Esophagus squamous epithelium (tissue), 5 donors: ENCODE measurements around the gene CYP27B1. TPM values are rescaled to one million over a fixed set of nuclear protein-coding genes. Genes with fewer than 3 reads are reported as not detected.

ENCODE experiments used
- DNase-seq: peaks from one replicate; lab custom pipeline; 2025; lab: John Stamatoyannopoulos, UW
- H3K27ac ChIP-seq, 4 donors: fragments of 200-600 bp; sonication (generic); one replicate each; pipeline ENCODE4 v1.5.1; 2016 to 2019; ENCODE audit warnings: mild to moderate bottlenecking in 1 of 4
- H3K27me3 ChIP-seq, 4 donors: fragments of 200-600 bp; sonication (generic); 1 replicate in 3 of 4; 2 replicates in 1 of 4; pipeline versions ENCODE4 v1.5.1 to v1.6.0; 2017 to 2021; ENCODE audit warnings: antibody characterized with exemption in 1 of 4
- H3K36me3 ChIP-seq, 3 donors: fragments of 200-600 bp; sonication (generic); one replicate each; pipeline ENCODE4 v1.5.1; 2016 to 2019
- H3K4me1 ChIP-seq, 3 donors: fragments of 200-600 bp; sonication (generic); one replicate each; pipeline ENCODE4 v1.5.1; 2017 to 2019
- H3K4me3 ChIP-seq, 4 donors: fragments of 200-600 bp; sonication (generic); 1 replicate in 3 of 4; 2 replicates in 1 of 4; pipeline ENCODE4 v1.5.1; 2016 to 2019; ENCODE audit warnings: mild to moderate bottlenecking in 2 of 4, moderate library complexity in 1 of 4
- H3K9me3 ChIP-seq, 3 donors: fragments of 200-600 bp; sonication (generic); one replicate each; pipeline ENCODE4 v1.5.1; 2016 to 2019
- POLR2A ChIP-seq, 4 donors: fragments of 450-650 bp; IDR thresholded peaks; one replicate each; pipeline ENCODE4 v1.6.1; 2017; ENCODE audit warnings: antibody characterized with exemption in 4 of 4, mild to moderate bottlenecking in 4 of 4, moderate library complexity in 3 of 4
- WGBS, 2 donors: methylation state at CpG; one replicate each; pipeline ENCODE4 v1.1.5; 2018; 5-methylcytosine and 5-hydroxymethylcytosine counted together
- intact Hi-C: fragments of 100-400 bp; cut with DNase I; formaldehyde crosslinking; loops from one replicate; pipeline ENCODE4 v1.15.0; 2022
- total RNA-seq, 4 donors: library from RNA; depleted of rRNA; stranded (reverse); fragments of >200 nt; gene quantifications; one replicate each; pipeline ENCODE4 v1.1.0, GENCODE V29; 2016
- TF ChIP-seq, protein P1 (sequence below), 6 experiments: fragments of 450-650 bp in 4 of 6; fragments of 200-600 bp in 2 of 6; sonication (generic) in 2 of 6; IDR thresholded peaks; one replicate each; pipeline ENCODE4 v1.5.1; 2016 to 2019; ENCODE audit warnings: antibody characterized with exemption in 6 of 6, mild to moderate bottlenecking in 4 of 6, moderate library complexity in 4 of 6
- donor health status: DM: yes; HTN: yes; CAD: no.

CYP27B1 gene
- total RNA-seq, 4 donors from 2014 or later = 0.18 to 1.7 (median 1.1) TPM

DNA sequence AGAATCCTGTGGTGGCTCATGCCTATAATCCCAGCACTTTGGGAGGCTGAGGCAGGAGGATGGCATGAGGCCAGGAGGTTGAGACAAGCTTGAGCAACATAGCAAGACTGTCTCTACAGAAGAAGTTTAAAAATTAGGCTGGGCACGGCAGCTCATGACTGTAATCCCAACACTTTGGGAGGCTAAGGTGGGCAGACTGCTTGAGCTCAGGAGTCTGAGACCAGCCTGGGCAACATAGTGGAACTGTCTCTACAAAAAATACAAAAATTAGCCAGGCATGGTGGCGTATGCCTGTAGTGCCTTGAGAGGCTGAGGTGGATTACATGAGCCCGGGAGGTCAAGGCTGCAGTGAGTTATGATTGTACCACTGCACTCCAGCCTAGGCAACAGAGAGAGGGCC lies 998 bp upstream of the CYP27B1 start:
- no peaks in the 10 kb centered on the region for H3K9me3 ChIP-seq
- WGBS, 2 donors = 88 to 95% methylated on average over 3 of the region's 3 CpGs
- peaks cover 33 to 45% (median 35%) of the 10 kb centered on the region in 3 donors for H3K4me1 ChIP-seq
- intact Hi-C loops = no loop called here
- H3K27ac ChIP-seq = no peak overlapping the region
- peaks cover 0 to 33% (median 5%) of the 10 kb centered on the region in 3 donors for H3K36me3 ChIP-seq
- peaks cover 0 to 46% (median 10%) of the 10 kb centered on the region in 4 donors for H3K27me3 ChIP-seq
- H3K4me3 ChIP-seq = no peak overlapping the region
- TF ChIP-seq POLR2A (IDR thresholded peaks at IDR 0.05) = no peak
- TF ChIP-seq, protein P1, sequence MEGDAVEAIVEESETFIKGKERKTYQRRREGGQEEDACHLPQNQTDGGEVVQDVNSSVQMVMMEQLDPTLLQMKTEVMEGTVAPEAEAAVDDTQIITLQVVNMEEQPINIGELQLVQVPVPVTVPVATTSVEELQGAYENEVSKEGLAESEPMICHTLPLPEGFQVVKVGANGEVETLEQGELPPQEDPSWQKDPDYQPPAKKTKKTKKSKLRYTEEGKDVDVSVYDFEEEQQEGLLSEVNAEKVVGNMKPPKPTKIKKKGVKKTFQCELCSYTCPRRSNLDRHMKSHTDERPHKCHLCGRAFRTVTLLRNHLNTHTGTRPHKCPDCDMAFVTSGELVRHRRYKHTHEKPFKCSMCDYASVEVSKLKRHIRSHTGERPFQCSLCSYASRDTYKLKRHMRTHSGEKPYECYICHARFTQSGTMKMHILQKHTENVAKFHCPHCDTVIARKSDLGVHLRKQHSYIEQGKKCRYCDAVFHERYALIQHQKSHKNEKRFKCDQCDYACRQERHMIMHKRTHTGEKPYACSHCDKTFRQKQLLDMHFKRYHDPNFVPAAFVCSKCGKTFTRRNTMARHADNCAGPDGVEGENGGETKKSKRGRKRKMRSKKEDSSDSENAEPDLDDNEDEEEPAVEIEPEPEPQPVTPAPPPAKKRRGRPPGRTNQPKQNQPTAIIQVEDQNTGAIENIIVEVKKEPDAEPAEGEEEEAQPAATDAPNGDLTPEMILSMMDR (IDR thresholded peaks at IDR 0.05) = no peak
- no peak for DNase-seq

DNA sequence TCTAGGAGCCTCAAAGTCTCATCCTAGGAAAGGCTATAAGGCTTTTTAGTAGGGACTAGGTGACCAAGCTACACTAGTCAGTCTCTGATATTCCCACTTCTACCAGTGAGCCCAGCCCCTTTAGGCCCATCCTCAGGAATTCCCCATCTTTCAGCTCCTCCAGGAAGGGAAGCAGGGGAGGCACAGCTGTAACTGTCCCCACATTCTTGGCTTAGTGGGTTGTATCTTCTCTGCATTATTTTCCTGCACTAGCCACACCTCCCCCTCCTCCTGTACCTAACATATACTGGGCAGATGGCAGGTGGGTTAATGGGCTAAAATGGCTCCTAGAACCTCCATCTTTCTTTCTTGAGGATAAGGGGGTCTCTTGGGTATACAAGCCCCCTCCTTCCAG lies 424 bp upstream of the CYP27B1 start:
- no peak overlapping the region for H3K27ac ChIP-seq
- peaks cover 33 to 44% (median 35%) of the 10 kb centered on the region in 3 donors for H3K4me1 ChIP-seq
- H3K4me3 ChIP-seq = no peak overlapping the region
- DNase-seq = no peak
- H3K27me3 ChIP-seq = peaks cover 0 to 51% (median 10%) of the 10 kb centered on the region in 4 donors
- TF ChIP-seq, protein P1 (IDR thresholded peaks at IDR 0.05) = no peak
- TF ChIP-seq POLR2A (IDR thresholded peaks at IDR 0.05) = no peak
- H3K36me3 ChIP-seq = peaks cover 0 to 33% (median 5%) of the 10 kb centered on the region in 3 donors
- no peaks in the 10 kb centered on the region for H3K9me3 ChIP-seq
- intact Hi-C loops = no loop called here

DNA sequence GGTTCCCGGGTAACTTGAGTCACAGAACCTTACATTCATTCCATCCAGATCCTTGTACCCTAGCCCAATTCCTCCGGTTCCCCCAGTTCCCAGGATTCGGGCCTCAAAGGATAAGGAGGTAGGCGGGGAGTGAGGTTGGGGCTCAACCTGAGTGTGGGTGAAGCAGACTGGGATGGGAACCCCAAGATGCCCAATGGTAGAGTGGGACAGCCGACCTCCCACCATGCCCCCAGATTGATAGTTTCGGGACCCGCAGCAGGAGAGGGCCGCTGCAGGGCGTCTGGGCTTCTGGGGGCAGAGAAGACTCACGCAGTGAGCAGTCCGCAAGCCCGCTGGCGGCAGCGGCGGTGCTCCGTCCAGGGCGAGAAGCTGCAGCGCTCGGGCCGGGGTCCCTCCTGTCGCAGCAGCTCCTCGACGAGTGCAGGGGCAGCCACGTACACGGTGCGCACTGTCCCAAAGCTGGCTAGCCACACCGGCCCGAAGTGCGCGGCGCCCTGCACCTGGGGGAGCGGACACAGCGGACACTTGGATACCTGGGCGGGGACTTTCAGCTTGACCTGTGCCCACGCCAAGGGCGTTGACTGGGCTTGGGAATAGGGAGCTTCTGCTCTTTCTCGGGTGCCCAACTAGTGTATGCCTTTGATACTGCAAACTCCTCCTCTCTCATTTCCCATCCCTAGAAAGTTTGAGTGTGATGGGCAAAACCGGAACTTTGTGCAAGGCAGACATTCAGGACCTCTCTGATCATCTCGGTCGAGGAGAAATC lies 997 bp downstream of the CYP27B1 start:
- Histone ChIP-seq H3K4me1 (peaks cover 25 to 36% (median 27%) of the 10 kb centered on the region in 3 donors), H3K4me3 (peak overlapping the region; percentile 23 to 70 (median 52)), H3K9me3 (no peaks in the 10 kb centered on the region), H3K36me3 (peaks cover 0 to 33% (median 5%) of the 10 kb centered on the region in 3 donors), H3K27me3 (peaks cover 0 to 55% (median 10%) of the 10 kb centered on the region in 4 donors), H3K27ac (no peak overlapping the region)
- WGBS, 2 donors = 2 to 4% methylated on average over 8 to 12 of the region's 40 CpGs
- TF ChIP-seq, protein P1 (IDR thresholded peaks at IDR 0.05) = no peak
- no peak for TF ChIP-seq POLR2A (IDR thresholded peaks at IDR 0.05)
- DNase-seq = no peak
- intact Hi-C loops = no loop called here

DNA sequence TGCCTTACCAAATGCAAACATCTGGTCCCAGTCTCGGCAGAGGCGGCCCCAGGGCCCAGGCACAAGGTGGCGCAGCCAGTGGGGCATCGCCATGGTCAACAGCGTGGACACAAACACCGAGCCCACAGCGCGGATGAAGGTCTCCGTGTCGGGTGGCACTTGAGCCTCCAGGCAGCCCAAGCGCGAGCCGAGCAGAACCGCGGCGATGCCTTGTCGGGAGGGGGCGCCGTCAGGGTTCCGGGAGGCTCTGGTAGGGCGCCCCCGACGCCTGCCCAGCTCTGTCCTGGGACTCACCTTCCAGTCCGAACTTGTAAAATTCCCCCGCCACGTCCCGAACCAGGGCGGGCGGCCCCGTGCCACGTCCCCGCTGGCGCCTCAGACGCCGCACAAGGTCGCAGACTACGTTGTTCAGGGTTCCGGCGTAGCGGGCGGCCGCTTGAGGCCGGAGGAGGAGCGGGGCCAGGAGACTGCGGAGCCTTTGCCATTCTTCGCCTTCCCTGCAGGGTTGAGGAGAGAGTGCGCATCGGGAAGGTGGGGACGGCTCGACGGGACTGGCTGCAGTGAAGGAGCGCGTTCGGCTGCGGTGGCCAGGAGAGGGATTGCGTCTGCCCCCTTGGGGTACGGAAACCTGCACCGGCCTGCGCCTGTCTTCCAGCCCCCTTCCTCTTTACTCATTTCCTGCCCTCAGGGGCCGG lies 1.7 kb downstream of the CYP27B1 start:
- Histone ChIP-seq H3K36me3 (peaks cover 0 to 26% (median 5%) of the 10 kb centered on the region in 3 donors), H3K27ac (no peak overlapping the region), H3K4me1 (peaks cover 25 to 31% (median 26%) of the 10 kb centered on the region in 3 donors), H3K4me3 (peak overlapping the region; percentile 23 to 70 (median 52)), H3K27me3 (peaks cover 0 to 55% (median 10%) of the 10 kb centered on the region in 4 donors), H3K9me3 (no peaks in the 10 kb centered on the region)
- no peak for DNase-seq
- WGBS, 2 donors = 0 to 7% methylated on average over 3 to 6 of the region's 60 CpGs
- no peak for TF ChIP-seq POLR2A (IDR thresholded peaks at IDR 0.05)
- TF ChIP-seq, protein P1 (IDR thresholded peaks at IDR 0.05) = peak in 3 of 6 experiments; percentile 10 to 29 (median 24)
- intact Hi-C loops = no loop called here

DNA sequence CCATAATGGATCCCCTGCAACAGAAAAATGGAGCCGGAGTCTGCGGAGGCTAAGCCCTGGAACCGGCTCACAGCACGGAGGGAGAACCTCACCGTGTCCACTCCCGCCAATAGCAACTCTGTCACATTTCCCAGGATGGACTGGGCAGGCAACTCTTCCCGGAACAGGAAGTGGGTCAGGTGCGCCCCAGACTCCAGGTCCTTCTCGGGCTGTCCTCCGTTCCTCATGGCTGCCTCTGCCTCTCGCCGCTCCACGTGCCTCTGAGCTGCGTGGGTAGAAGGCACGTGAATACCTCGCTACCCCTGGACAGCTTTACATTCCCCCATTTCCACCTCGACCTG lies 2.2 kb downstream of the CYP27B1 start:
- Histone ChIP-seq H3K27ac (no peak overlapping the region), H3K9me3 (no peaks in the 10 kb centered on the region), H3K4me1 (peaks cover 25 to 31% (median 26%) of the 10 kb centered on the region in 3 donors), H3K27me3 (peaks cover 0 to 55% (median 10%) of the 10 kb centered on the region in 4 donors), H3K4me3 (peak overlapping the region; percentile 23 to 70 (median 52)), H3K36me3 (peaks cover 0 to 21% (median 5%) of the 10 kb centered on the region in 3 donors)
- DNase-seq = no peak
- TF ChIP-seq, protein P1 (IDR thresholded peaks at IDR 0.05) = no peak
- no peak for TF ChIP-seq POLR2A (IDR thresholded peaks at IDR 0.05)
- 0 to 19% methylated on average over 2 to 15 of the region's 17 CpGs for WGBS, 2 donors
- intact Hi-C loops = no loop called here
